ENCODE measurements around the gene KCMF1. TPM values are rescaled to one million over a fixed set of nuclear protein-coding genes. Genes with fewer than 3 reads are reported as not detected.

The KCMF1 gene
- total and polyA plus RNA-seq, 2 of the 13 experiments (the other 11 are each of a cell fraction or from before 2014, with no cell fraction given), result 62.1 to 116 TPM

DNA sequence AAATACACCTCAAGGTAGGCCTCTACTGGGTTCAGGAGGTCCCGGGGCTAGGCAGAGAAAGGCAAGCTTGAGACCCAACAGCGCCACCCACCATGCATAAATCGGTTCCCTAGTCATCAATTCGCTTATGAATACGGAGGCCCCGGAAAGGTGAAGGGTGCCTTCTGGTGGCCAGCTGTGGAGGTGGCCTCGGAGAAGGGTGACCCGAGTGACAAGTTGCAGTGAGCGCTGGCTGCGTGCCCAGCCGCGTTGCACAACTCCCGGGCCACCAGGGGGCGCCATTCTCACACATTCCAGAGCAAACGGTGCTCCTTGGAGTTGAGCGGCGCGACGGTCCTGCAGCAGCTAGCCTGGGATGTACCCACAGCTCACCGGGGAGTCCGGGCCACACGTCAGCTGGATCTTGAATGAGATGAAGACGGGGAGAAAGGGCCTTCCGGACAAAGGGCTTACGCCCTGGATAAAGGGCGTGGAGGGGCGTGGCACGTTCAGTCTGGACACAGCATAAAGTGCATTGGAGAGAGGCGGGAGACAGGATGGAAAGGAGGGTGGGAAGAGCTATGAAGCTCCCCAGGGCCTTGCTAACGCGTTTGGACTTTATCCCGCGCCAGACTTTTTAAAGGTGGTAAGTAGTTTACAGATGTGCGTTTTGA is 45.1 kb upstream of the KCMF1 start (continued):
- no peak for TF ChIP-seq ZC3H4 (CRISPR knock-in tag; IDR thresholded peaks at IDR 0.05; ENCODE audit: borderline replicate concordance)
- TF ChIP-seq GFI1 (CRISPR knock-in tag; IDR thresholded peaks at IDR 0.05; ENCODE audit: borderline replicate concordance), result peak; percentile 85
- TF ChIP-seq, protein P1, sequence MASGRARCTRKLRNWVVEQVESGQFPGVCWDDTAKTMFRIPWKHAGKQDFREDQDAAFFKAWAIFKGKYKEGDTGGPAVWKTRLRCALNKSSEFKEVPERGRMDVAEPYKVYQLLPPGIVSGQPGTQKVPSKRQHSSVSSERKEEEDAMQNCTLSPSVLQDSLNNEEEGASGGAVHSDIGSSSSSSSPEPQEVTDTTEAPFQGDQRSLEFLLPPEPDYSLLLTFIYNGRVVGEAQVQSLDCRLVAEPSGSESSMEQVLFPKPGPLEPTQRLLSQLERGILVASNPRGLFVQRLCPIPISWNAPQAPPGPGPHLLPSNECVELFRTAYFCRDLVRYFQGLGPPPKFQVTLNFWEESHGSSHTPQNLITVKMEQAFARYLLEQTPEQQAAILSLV (CRISPR knock-in tag; IDR thresholded peaks at IDR 0.05; ENCODE audit: borderline replicate concordance), result peak; percentile 97
- TF ChIP-seq ARHGAP35 (CRISPR knock-in tag; IDR thresholded peaks at IDR 0.05; ENCODE audit: borderline replicate concordance), result peak; percentile 91
- TF ChIP-seq, protein P2, sequence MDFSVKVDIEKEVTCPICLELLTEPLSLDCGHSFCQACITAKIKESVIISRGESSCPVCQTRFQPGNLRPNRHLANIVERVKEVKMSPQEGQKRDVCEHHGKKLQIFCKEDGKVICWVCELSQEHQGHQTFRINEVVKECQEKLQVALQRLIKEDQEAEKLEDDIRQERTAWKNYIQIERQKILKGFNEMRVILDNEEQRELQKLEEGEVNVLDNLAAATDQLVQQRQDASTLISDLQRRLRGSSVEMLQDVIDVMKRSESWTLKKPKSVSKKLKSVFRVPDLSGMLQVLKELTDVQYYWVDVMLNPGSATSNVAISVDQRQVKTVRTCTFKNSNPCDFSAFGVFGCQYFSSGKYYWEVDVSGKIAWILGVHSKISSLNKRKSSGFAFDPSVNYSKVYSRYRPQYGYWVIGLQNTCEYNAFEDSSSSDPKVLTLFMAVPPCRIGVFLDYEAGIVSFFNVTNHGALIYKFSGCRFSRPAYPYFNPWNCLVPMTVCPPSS (IDR thresholded peaks at IDR 0.05), result no peak
- TF ChIP-seq, protein P3, sequence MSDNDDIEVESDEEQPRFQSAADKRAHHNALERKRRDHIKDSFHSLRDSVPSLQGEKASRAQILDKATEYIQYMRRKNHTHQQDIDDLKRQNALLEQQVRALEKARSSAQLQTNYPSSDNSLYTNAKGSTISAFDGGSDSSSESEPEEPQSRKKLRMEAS (IDR thresholded peaks at IDR 0.05), result peak; percentile 94
- TF ChIP-seq SYNCRIP (IDR thresholded peaks at IDR 0.05; ENCODE audit: insufficient read depth, low read depth, low read length), result no peak
- TF ChIP-seq, protein P4, sequence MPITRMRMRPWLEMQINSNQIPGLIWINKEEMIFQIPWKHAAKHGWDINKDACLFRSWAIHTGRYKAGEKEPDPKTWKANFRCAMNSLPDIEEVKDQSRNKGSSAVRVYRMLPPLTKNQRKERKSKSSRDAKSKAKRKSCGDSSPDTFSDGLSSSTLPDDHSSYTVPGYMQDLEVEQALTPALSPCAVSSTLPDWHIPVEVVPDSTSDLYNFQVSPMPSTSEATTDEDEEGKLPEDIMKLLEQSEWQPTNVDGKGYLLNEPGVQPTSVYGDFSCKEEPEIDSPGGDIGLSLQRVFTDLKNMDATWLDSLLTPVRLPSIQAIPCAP (CRISPR knock-in tag; IDR thresholded peaks at IDR 0.05; ENCODE audit: low read depth), result peak; percentile 94
- TF ChIP-seq, protein P5, sequence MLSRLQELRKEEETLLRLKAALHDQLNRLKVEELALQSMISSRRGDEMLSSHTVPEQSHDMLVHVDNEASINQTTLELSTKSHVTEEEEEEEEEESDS (CRISPR knock-in tag; IDR thresholded peaks at IDR 0.05; ENCODE audit: borderline replicate concordance), result no peak
- TF ChIP-seq RBFOX2 (IDR thresholded peaks at IDR 0.05; ENCODE audit: low read depth, low read length), result no peak
- no peak for TF ChIP-seq ZNF879 (CRISPR knock-in tag; IDR thresholded peaks at IDR 0.05)
- TF ChIP-seq ZNF615 (CRISPR knock-in tag; IDR thresholded peaks at IDR 0.05; ENCODE audit: borderline replicate concordance), result peak; percentile 92; the same call in 1 of the 2 replicates
- peak; percentile 53 to 71; a peak in 2 of 4 replicates for TF ChIP-seq NR2F1 (CRISPR knock-in tag; IDR thresholded peaks at IDR 0.05)
- TF ChIP-seq, protein P6, sequence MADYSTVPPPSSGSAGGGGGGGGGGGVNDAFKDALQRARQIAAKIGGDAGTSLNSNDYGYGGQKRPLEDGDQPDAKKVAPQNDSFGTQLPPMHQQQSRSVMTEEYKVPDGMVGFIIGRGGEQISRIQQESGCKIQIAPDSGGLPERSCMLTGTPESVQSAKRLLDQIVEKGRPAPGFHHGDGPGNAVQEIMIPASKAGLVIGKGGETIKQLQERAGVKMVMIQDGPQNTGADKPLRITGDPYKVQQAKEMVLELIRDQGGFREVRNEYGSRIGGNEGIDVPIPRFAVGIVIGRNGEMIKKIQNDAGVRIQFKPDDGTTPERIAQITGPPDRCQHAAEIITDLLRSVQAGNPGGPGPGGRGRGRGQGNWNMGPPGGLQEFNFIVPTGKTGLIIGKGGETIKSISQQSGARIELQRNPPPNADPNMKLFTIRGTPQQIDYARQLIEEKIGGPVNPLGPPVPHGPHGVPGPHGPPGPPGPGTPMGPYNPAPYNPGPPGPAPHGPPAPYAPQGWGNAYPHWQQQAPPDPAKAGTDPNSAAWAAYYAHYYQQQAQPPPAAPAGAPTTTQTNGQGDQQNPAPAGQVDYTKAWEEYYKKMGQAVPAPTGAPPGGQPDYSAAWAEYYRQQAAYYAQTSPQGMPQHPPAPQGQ (CRISPR knock-in tag; IDR thresholded peaks at IDR 0.05; ENCODE audit: borderline replicate concordance), result peak; percentile 92
- TF ChIP-seq PHF20 (CRISPR knock-in tag; IDR thresholded peaks at IDR 0.05), result peak; percentile 30; the same call in 1 of the 2 replicates
- peak; percentile 82; the same call in 1 of the 2 replicates for TF ChIP-seq ZNF451 (CRISPR knock-in tag; IDR thresholded peaks at IDR 0.05)
- TF ChIP-seq ZNF367 (CRISPR knock-in tag; IDR thresholded peaks at IDR 0.05; ENCODE audit: borderline replicate concordance), result no peak
- no peak for TF ChIP-seq ZNF720 (CRISPR knock-in tag; IDR thresholded peaks at IDR 0.05)
- peak; percentile 53 for TF ChIP-seq PHF8 (CRISPR knock-in tag; IDR thresholded peaks at IDR 0.05)
- no peak for TF ChIP-seq POLR2AphosphoS2 (IDR thresholded peaks at IDR 0.05; ENCODE audit: low read depth, low read length)
- peak; percentile 74 for TF ChIP-seq NR2F6 (IDR thresholded peaks at IDR 0.05)
- TF ChIP-seq NR2F6 (CRISPR knock-in tag; IDR thresholded peaks at IDR 0.05), result peak; percentile 91
- 0 out of 2 replicates have a peak, but pooled peaks have one; percentile 33 for TF ChIP-seq KLF9 (CRISPR knock-in tag; IDR thresholded peaks at IDR 0.05; ENCODE audit: low read depth)
